Fibroblast of skin of right quadriceps (primary cell): Measurements from ENCODE around the gene FUT7.
"Not testable (repeated sequence)": the region's sequence is repeated elsewhere in the genome, so short reads cannot be mapped to it uniquely, and the experiment has no call there.

Source experiments
- DNase-seq: peaks from one replicate; pipeline ENCODE4 v3.0.0-alpha.2; 2013

Gene FUT7

GRCh38 chr9:137016436-137016835, 15.5 kb downstream of the FUT7 start:
- DNase-seq, result no peak

DNA sequence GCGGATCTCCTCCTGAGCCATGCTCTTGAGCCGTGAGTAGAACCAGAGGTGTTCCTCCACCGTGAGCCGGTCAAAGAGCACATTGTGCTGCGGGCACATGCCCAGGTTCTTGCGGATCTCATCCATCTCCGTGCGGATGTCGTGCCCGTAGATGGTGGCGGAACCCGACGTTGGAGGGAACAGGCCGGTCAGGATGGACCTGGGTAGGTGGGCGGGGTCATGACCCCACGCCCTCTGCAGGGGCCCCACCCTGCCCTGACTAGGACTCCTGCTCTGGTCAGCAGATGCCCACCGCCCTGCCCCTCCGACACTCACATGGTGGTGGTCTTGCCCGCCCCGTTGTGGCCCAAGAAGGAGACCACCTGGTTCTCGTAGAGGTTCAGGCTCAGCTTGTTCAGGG, 15.9 kb downstream of the FUT7 start:
- DNase-seq, result no peak

DNA sequence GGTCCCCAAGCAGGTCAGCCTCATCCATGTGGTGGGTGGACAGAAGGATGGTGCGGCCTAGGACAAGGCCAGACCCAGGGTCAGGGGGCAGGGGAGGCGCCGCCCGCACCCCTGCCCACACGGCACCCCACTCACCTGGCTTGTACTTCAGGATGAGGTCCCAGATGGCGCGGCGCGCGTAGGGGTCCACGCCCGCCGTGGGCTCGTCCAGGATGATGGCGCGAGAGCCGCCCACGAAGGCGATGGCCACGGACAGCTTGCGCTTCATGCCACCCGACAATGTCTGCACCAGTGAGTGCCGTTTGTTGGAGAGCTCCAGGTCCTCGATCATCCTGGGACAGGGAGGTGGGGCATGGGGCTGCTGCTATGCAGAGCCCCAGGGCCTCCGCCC, 16.4 kb downstream of the FUT7 start:
- DNase-seq, result no peak

GRCh38 chr9:137014776-137015539, 16.9 kb downstream of the FUT7 start:
- no peak for DNase-seq

DNA sequence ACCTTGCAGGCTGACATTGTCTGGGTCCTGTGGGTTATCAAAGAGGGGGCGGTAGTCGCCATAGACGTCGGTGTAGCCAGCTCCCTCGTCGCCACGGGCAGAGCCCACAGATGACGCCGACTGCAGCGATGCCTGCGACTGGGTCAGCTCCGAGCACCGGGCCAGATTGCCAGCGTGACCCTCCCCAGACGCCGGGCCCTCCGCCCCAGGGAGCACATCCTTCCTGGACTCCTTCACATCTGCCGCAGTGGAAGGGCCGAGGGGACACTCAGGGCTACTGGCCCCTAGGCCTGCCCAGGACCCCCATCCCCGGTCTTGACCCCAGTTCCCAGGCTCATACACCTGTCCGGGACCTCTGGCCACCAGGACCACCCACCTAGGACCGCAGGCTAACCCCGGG, 17.7 kb downstream of the FUT7 start:
- no peak for DNase-seq

GRCh38 chr9:137013571-137013940, 18.3 kb downstream of the FUT7 start:
- DNase-seq, result no peak

DNA sequence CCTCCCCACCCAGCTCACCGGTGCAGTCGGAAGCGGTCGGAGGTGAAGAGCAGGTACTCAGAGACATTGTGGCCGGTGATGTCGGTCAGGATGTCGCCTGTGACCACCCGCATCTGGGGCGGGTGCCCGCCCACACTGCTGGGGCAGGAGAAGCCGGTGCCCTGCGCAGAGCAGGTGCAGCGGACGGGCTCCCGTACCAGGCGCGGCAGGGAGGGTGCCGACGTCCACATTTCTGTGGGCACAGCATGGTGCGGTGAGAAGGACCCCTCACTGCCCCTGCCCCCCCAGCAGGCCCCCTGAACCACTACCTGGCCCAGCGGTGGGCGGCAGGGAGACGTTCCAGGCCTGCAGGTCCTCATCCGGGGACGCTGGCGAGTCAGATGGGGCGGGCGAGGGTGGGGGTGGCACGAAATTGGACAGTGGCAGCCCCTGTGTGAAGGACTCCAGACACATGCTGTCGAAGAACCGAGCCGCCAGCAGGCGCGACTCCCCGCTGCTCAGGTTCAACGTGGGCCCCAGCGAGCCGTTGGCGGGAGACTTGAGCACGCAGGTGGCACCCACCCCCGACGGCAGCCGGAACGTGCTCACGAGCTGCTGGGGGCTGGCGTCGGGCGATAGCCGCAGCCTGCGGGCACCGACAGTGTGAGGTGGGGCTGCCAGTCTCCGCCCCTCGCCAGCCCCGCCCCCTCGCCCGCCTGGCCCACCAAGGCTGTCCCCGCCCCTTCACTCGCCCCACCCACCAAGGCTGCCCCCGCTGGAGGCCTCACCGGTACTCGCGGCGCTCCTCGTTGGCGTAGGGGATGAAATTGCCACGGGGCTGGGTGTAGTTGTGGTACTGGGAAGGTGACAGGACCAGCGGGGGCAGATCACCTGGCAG, 19.0 kb downstream of the FUT7 start:
- DNase-seq, result no peak

- DNase-seq, result no peak
These were observed 19.8 kb downstream of the FUT7 start for GRCh38 chr9:137011907-137012675.

GRCh38 chr9:137011156-137011555, 20.7 kb downstream of the FUT7 start:
- no peak for DNase-seq

DNA sequence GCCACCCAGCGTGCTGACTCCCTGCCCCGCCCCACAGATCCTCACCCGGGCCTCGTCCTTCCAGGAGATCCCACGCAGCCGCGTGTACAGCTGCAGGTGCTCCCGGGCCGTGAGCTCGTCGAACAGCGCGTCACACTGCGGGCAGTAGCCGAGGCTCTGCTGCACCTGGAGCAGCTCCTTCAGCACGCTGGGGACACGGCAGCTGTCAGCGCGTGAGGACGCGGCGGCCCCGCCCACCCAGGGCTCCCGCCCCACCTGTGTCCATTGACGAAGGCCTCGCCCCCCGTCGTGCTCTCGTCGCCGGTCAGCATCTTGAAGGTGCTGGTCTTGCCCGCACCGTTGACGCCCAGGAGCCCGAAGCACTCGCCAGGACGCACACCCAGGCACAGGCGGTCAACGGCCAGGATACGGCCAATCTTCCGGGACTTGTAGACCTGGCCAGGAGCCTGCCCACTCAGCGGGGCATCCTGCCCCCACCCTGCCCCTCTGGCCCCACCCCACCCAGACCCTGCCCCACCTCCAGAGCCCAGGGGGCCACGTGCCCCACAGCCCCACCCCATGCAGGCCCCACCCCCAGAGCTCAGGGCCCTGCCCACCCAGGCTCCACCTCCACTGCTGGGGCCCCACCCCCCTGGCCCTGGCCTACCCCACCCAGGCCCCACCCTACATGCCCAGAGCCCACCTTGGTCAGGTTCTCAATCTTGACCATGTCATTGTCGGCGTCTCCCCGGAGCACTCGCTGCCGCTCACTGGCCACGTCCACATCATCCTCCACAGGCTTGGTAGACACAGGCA, 21.8 kb downstream of the FUT7 start:
- no peak for DNase-seq

DNA sequence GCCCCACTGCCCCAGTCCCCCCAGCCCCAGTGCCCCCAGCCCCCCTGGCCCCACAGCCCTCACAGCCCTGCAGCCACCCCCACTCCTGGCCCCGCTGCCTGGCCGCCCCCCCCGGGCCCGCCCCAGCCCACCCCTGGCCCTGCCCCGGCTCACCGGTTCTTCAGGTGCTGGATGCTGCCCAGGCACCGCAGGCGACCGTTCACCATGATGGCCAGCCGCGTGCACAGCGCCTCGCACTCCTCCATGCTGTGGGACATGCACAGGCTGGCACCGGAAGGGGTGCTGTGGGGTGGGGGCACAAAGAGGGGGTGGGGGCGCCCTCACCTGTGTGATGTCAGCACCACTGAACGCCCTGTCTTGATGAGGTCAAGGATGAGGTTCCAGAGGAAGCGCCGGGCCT, 22.7 kb downstream of the FUT7 start:
- DNase-seq, result no peak

DNA sequence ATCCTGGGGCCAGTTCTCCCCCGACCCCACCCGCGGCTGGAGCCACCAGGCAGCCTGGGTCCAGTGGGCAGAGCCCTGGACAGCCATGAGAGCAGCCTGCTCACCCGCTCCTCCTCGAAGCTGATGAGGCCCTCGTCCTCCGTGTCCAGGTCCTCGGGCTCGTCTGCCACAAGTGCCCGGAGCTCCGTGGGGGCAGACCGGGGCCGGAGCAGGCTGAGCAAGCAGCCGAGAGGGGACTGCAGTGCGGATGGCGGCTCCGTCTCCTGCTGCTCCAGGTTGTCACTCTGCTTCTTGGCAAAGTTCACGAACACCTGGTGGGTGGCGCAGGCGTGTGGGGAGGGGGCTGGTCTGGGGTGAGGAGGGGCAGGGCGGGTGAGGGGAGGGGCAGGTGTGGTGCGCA, 23.6 kb downstream of the FUT7 start:
- no peak for DNase-seq

DNA sequence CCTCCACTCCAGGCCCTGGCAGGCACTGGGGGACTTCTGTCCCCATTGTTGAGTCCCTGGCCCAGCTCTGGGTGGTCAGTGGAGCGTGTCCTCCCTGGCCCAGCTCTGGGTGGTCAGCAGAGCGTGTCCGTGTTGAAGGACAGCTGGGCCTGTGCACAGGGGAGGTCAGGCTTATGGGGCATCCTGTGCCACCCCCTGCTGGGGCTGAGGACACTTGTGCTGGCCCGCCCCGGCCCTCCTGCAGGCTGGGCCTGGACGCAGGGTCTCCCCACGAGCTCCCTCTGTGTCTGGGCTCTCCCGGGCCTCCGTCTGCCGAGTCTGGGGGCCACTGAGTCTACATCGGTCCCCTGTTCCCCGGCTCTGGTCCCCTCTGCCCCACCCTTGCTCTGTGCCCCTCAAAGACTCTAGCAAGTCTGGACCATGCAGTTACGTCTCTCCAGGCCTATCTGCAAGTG, 24.0 kb downstream of the FUT7 start:
- no peak for DNase-seq

DNA sequence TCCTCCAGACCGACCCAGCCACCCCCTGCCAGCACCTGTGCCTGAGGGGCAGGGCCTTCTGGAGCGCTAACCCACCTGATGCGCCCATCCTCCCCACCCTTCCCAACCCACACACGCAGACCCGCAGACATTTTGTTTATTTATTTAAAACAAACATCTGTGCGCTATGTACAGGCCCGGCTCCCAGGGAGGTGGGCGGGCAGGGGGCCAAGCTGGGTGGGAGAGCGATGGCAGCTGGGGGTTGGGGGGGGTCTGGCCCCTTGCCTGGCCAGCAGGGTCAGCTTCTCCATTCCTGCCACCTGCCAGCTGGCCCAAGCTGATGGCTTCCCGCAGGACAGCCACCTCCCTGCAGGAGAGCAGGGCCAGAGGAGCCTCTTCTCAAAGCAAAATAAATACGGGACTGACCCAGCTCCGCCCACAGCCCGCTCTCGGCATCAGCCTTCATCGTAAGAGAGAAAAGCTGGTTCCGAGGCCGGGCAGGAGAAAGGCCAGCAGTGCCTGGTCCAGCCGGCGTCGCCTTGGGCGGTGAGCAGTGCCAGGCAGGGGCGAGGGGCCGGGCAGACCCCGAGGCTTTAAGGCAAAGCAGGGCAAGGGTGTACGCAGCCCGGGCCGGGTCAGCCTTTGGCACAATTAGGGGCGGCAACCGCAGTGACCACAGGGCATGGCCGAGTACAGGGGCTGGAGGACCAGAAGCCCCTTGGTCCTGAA, 24.6 kb downstream of the FUT7 start:
- DNase-seq, result no peak

GRCh38 chr9:137006116-137007003, 25.5 kb downstream of the FUT7 start:
- no peak for DNase-seq

GRCh38 chr9:137004285-137004684, 27.6 kb downstream of the FUT7 start:
- DNase-seq, result not testable (repeated sequence)

DNA sequence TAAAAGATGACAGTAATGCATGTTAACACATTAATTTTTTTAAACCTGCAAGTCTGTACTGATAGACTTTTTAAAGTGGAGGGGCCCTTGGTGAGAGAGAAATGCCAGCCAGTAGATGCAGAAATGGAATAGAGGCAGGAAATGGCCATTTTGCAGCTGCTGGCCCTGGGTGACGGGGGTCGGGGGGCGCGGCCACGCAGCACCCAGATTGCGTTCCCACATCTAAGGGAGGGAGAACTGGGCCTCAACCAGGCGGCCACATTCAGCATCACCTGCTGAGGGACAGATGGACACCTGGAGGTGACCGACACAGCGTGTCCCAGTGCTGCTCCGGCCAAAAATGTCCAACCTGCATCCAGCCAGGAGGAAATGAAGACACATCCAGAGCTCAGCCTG, 29.2 kb downstream of the FUT7 start:
- no peak for DNase-seq

- DNase-seq, result no peak
These were observed 29.8 kb downstream of the FUT7 start for GRCh38 chr9:137001857-137002645.

GRCh38 chr9:137000177-137000930, 31.5 kb downstream of the FUT7 start:
- DNase-seq, result peak; percentile 56
